Gastrocnemius medialis (tissue), 4 donors: ENCODE results near the gene CCDC27.

Source experiments
- POLR2A ChIP-seq, 2 donors: fragments of 450-650 bp; IDR thresholded peaks; one replicate each; pipeline ENCODE4 v1.6.1; 2017; ENCODE audit warnings: antibody characterized with exemption in 2 of 2, mild to moderate bottlenecking in 2 of 2, moderate library complexity in 2 of 2
- TF ChIP-seq, protein P1 (sequence below), 5 experiments: fragments of 450-650 bp in 3 of 5; fragments of 200-600 bp in 2 of 5; sonication (generic) in 2 of 5; IDR thresholded peaks in 4 of 5; conservative IDR thresholded peaks in 1 of 5; 1 replicate in 4 of 5; 2 replicates in 1 of 5; pipeline ENCODE4 v1.5.1; 2016 to 2019; ENCODE audit warnings: antibody characterized with exemption in 5 of 5, mild to moderate bottlenecking in 3 of 5, moderate library complexity in 3 of 5

DNA sequence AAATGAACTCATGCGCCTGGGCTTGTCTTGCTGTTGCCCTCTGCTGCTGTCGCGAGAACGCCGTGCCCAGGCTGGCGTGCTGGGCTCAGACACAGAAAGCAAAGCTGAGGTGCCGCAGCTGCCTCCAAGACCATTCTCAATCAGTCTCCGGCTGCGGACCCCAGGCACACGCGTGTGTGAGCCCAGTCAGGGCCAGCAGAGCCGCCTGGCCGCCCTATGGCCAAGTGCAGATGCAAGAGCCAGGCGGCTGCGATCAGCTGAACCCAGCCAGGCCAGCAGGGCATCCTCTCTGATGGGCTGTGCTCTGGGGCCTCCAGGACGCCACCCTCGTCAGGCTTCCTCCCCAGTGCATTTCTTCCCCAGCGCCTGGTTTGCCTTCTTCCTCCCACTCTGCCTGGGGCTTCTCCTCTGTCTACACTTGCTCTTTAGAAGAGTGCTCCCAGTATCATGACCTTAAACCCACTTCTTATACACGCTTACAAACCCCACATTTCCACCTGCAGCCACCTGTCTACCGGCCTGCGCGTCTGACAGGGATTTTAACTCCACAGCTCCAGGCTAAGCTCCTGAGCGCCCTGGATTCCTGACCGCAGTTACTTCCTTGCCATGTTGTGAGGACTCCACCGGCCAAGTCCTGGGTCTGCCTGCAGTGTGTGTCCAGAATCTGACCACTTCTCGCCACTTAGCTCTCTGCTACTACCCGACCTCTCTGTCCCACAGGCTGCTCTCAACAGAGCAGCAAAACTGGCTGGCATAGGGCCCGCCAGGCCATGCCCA, 65.8 kb downstream of the CCDC27 start:
- TF ChIP-seq, protein P1, sequence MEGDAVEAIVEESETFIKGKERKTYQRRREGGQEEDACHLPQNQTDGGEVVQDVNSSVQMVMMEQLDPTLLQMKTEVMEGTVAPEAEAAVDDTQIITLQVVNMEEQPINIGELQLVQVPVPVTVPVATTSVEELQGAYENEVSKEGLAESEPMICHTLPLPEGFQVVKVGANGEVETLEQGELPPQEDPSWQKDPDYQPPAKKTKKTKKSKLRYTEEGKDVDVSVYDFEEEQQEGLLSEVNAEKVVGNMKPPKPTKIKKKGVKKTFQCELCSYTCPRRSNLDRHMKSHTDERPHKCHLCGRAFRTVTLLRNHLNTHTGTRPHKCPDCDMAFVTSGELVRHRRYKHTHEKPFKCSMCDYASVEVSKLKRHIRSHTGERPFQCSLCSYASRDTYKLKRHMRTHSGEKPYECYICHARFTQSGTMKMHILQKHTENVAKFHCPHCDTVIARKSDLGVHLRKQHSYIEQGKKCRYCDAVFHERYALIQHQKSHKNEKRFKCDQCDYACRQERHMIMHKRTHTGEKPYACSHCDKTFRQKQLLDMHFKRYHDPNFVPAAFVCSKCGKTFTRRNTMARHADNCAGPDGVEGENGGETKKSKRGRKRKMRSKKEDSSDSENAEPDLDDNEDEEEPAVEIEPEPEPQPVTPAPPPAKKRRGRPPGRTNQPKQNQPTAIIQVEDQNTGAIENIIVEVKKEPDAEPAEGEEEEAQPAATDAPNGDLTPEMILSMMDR (IDR thresholded peaks at IDR 0.05 in 4 of 5, conservative IDR thresholded peaks at IDR 0.05 in 1 of 5): no peak
- no peak for TF ChIP-seq POLR2A (IDR thresholded peaks at IDR 0.05)
